HG03354 (cell line): ENCODE measurements around the gene CD40.

ENCODE experiments used
- ATAC-seq: cut with Tn5 transposase; IDR thresholded peaks from one replicate; pipeline ENCODE4 v1.9.1; 2021; ENCODE audit warnings: mild to moderate bottlenecking; ENCODE audit not compliant: unreplicated experiment, poor library complexity, severe bottlenecking

CD40 gene

GRCh38 chr20:46117704-46118467 is at the start of gene CD40:
Gene CD40 (plus strand): TSS chr20:46118314. CDS start chr20:46118344, 30 bp downstream.
- peak; percentile 74 for ATAC-seq

GRCh38 chr20:46070215-46070900 is 47.8 kb upstream of the CD40 start:
- ATAC-seq, result no peak

GRCh38 chr20:46071573-46071972 is 46.5 kb upstream of the CD40 start:
- no peak for ATAC-seq

GRCh38 chr20:46073024-46073423 is 45.1 kb upstream of the CD40 start:
- no peak for ATAC-seq

- no peak for ATAC-seq
These were observed 44.7 kb upstream of the CD40 start for GRCh38 chr20:46073443-46073842.

- ATAC-seq, result no peak
These were observed 44.1 kb upstream of the CD40 start for GRCh38 chr20:46074006-46074405.

- ATAC-seq, result no peak
These were observed 41.3 kb upstream of the CD40 start for GRCh38 chr20:46076806-46077205.

GRCh38 chr20:46077642-46078305 is 40.3 kb upstream of the CD40 start:
- ATAC-seq, result no peak

- no peak for ATAC-seq
These were observed 39.2 kb upstream of the CD40 start for GRCh38 chr20:46078954-46079353.

GRCh38 chr20:46081074-46081473 is 37.0 kb upstream of the CD40 start:
- no peak for ATAC-seq

- no peak for ATAC-seq
These were observed 35.0 kb upstream of the CD40 start for GRCh38 chr20:46083101-46083500.

- ATAC-seq, result no peak
These were observed 34.5 kb upstream of the CD40 start for GRCh38 chr20:46083531-46084061.

- ATAC-seq, result no peak
These were observed 33.3 kb upstream of the CD40 start for GRCh38 chr20:46084805-46085178.

- ATAC-seq, result no peak
These were observed 32.8 kb upstream of the CD40 start for GRCh38 chr20:46085179-46085851.

GRCh38 chr20:46087161-46087560 is 31.0 kb upstream of the CD40 start:
- no peak for ATAC-seq

GRCh38 chr20:46088409-46089166 is 29.5 kb upstream of the CD40 start:
- ATAC-seq, result no peak

- ATAC-seq, result no peak
These were observed 29.0 kb upstream of the CD40 start for GRCh38 chr20:46089167-46089416.

GRCh38 chr20:46089417-46090388 is 28.4 kb upstream of the CD40 start, which contains the start of gene NCOA5:
Gene NCOA5 (minus strand): TSS chr20:46089962. CDS start chr20:46079424, 10,538 bp downstream.
- ATAC-seq, result peak; percentile 82
